HG03378 (cell line): ENCODE results near the gene RITA1.
A peak's percentile ranks its signal among the peaks of the same experiment; 100 is the strongest.

Source experiments
- ATAC-seq: cut with Tn5 transposase; IDR thresholded peaks from one replicate; pipeline ENCODE4 v1.9.1; 2021; ENCODE audit warnings: mild to moderate bottlenecking, moderate library complexity; ENCODE audit not compliant: unreplicated experiment

The RITA1 gene

DNA sequence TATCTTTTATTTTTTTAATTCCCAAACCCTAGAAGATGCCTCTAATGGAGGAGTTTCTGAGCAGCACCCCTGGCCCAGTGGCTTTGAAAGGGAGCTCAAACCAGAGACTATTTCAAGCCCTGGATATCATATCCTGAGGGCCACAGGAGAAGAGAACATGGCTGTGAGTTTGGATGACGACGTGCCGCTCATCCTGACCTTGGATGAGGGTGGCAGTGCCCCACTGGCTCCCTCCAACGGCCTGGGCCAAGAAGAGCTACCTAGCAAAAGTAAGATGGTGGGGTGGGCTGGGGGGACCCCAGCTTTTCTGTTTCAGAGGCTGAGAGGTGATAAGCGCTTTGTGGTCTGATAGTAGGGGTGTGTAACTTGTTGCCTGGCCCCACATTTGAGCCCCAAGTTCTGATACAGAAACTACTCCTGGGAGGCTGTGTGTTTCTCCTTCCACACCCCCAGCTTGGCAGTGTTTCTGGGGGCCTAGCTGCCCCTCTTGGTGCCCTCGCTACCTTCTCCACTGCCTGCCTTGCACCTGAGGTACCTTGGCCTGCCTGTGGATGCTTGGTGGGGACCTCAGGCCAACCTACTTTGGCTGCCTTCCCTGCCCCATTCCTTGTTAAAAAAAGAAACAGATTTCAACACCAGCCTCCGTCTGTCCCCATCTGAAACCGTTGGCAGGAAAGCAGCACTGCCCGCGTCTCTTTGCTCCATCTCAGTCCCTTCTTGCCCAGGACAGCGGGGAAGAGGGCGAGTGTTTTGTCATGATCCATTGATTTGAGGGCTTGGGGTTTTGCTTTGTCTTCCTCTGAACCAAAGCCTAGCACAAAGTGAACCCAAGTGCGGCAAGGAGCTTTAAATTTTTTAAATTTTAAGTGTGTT lies 41.4 kb downstream of the RITA1 start:
- no peak for ATAC-seq

DNA sequence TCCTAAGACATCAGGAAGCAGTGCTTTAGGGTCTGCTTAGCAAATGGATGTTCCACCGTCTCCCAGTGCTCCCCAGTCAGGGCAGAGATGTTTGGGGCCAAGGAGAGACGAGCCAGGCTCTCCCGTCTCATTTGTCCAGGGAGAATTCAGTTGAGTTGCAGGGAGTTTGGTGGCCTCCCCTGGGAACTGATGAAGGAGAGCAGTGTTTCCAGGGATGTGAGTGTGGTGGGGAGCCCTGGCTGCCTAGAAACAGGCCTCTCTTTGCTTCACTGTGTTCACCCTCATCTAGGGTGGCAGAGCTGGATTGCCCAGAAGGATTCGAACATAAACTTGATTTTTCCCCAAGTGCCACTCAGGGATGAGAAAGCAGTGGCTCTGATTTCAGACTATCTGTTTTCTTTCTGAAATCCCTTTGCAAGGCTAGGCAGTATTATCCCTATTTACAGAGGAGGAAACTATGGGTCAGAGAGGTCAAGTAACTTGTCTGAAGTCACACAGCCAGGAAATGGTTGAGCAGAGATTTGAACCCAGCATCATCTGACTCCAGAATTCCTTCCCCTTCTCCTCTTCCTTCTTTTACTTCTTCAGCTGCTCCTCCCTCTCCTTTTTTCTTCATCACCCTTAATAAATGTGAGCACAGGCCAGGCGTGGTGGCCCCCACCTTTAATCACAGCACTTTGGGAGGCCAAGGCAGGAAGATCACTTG lies 42.3 kb downstream of the RITA1 start:
- ATAC-seq, result no peak

DNA sequence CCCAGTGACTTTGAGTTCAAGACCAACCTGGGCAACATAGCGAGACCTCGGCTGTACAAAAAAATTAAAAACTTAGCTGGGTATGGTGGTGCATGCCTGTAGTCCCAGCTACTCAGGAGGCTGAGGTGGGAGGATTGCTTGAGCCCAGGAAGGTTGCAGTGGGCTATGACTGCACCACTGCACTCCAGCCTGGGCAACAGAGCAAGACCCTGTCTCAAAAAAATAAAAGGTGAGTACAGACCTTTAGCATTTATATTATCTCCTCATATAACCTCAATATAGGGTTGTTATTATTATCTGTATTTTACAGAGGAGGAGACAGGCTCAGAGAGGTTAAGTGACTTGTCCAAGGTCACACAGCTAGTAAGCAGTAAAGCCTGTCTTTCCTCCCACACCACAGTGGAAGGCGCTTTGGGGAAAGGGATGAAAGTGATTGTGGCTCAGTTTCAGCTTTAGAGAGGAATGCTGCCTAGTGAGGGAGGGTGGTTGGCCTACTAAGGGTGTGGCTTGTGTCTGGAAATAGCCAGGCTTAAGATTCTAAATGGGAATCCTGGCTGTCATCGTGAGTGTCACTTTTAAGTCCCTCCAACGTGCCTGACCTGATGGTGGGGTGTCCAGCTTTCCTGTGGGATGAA lies 43.0 kb downstream of the RITA1 start:
- no peak for ATAC-seq

DNA sequence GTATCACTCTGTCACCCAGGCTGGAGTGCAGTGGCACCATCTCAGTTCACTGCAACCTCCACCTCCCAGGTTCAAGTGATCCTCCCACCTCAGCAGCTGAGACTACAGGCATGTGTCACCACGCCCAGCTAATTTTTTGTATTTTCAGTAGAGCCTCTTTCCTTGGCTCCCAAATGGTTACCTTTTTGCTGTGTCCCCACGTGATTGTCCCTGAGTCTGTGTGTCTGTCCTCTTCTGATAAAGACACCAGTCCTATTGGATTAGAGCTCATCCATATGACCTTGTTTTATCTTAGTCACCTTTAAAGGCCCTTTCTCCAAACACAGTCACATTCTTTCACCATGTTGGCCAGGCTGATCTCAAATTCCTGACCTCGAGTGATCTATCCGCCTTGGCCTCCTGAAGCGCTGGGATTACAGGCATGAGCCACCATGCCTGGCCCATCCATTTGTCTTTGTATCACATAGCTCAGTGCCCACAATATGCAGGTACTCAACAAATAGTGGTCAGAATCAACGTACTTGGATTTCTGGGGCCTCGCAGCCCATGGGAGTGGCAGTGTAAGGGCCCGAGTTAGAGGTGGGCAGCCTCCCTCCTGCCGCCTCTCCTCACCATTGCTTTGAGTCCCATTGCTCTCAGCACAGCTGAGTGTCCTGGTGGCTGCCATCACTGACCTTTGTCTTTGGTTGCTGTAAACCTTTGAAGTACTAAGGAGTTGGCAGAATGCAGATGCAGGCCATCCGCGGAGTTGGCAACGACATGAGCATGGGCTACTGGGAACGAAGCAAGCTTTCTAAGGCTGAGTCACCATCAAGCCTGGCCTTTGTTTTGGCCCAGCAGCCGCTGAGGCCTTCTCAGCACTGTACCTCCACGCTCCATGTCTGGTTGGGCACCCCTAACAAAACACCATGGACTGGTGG lies 45.1 kb downstream of the RITA1 start:
- no peak for ATAC-seq

DNA sequence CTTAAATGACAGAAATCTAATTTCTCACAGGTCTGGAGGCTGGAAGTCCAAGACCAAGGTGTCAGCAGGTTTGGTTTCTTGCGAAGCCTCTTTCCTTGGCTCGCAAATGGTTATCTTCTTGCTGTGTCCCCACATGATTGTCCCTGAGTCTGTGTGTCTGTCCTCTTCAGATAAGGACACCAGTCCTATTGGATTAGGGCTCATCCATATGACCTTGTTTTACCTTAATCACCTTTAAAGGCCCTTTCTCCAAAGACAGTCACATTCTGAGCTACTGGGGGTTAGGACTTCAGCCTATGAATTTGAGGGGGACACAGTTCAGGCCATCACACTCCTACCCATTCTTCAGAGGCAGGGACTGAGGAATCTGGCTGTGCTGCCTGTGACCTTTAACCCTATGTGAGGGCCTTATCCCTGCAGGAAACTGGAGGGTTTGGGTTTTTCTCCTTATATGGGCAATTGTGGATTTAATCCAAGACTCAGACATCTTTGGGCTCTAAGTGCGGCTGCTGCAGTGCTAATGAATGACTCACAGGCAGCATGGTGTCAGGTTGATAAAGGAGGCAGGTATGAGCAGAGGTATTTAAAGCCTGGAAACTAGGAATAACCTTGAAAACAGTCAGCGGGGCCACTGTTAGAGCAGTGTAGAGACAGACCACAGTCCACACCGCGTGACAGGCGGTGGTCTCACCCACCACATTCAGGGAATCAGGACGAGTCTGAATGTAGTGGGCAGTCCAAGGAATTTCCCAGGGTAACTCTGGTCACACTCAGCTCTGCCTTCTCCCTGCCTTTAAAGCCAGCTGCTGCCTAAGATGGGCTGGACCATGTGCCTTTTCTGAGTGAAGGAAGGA lies 45.9 kb downstream of the RITA1 start:
- no peak for ATAC-seq

DNA sequence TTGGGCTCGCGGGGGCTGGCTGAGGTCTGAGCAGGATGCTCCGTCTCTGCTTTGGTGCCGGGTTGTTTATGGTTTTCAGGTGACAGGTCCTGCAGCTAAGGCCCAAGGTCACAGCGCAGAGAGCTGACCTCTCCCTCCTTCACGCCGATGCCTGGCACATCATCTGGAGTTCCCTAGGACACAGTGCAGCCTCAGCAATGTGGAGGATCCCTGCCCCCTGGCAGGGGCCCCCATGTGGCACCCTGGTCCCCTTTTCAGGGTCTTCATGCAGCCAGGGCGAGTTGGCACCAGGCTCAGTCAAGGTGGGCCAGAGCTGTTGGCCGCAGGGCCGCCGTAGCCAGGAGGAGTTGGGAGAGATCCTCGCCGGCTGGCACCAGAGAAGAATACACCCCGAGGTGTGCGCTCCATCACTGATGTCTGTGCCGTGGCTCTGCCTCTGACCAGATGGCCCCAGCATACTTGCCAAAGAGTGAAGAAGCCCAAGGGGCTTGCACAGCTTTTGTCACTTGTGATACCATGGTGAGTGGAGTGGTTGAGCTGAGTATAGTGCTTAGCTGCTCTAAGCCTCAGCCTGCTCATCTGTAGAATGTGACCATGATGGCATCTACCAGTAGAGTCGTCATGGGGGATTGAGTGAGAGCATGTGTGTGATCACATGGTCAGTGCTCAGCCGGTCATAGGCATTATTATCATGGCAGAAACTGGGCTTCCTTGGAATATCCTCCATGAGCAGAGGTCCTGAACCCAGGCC lies 46.7 kb downstream of the RITA1 start:
- ATAC-seq, result no peak

DNA sequence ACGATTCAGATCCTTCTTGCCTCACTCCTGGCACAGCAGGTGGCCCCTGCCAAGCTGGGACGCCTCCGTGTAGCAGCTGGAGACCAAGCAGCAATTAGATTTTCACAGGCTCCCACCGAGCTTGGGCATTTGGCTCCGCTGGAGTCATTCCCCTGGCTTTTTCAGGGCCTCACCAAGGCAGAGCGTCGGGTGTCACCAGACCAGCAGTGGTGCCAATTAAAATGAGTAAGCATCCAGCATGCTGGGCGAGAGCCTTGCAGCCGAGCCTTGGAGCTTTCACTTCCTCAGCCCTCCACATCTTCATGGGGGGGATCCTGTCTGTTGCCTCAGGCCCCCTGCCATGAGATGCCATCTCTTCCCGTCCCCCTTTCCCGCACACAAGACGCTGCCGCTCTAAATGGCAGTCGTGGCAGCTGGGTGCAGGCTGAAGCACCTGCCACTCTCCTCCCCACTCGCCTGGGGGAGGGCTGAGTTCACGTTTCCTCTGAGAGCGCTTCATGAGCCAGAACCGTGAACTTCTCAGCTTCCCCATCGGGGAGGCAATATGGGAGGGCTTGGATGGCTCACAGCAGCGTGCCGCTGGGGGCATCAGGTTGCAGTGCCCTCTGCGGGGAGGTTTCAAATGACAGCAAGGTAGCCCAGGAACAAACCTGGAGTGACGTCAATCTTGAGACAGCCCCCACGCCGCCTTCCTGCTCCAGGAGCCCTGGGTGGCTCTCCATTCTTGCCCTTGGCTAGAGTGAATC lies 47.5 kb downstream of the RITA1 start:
- peak; percentile 46 for ATAC-seq

DNA sequence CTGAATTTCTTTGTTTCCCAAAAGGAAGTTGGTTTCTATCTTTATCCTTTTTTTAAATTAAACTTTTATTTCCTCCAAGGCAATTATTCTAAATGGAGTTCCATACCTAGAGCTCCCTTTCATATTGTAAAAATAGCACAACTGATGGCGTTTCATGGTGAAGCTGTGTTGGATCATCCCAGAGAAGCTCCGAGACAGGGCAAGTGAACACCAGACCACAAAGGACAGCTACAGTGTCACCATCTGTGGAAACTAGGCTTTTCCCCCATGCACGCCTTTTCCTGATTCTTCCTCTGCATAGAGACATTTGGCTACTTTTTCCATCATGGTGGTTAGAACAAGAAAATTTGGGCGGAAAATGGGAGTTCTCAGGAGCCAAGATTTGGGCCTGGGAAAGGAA lies 48.4 kb downstream of the RITA1 start:
- ATAC-seq, result no peak

DNA sequence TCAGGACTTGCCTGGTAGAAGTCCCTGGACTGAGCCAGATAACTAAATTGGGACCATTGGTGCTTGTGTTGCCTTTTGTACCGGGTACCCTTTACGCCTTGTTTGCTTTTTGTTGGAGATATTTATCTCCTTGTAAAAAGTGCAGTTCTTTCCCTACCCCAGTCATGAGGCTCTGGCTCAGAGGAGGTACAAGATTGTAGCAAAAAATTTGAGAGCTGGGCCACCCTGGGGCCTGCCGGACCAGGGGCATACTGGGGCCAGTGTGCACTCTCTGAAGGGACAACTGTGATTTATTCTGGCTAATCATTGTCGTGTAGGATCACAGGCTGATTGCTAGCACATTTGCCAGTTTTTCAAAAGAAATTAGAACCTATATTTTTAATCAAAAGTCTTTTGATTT lies 49.0 kb downstream of the RITA1 start:
- ATAC-seq, result no peak

DNA sequence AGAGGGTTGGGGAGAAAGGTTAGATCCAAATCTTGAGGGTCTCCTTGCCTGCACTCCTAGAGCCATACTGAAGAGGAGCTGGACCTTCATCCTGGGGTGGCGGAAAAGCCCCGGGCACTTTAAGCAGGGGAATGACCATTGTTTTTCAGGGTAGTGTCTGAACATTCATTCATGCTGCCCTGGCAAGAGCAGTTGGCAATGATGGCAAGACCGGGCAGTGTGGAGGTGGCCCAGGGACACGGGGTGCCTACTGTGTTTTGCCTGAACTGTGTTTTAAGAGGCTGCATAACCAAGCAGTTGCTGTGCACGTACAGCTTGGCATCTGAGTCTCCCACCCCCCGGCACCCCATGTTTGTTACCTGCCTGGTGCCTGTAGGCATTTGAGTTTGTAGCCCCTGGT lies 50.5 kb downstream of the RITA1 start:
- no peak for ATAC-seq

DNA sequence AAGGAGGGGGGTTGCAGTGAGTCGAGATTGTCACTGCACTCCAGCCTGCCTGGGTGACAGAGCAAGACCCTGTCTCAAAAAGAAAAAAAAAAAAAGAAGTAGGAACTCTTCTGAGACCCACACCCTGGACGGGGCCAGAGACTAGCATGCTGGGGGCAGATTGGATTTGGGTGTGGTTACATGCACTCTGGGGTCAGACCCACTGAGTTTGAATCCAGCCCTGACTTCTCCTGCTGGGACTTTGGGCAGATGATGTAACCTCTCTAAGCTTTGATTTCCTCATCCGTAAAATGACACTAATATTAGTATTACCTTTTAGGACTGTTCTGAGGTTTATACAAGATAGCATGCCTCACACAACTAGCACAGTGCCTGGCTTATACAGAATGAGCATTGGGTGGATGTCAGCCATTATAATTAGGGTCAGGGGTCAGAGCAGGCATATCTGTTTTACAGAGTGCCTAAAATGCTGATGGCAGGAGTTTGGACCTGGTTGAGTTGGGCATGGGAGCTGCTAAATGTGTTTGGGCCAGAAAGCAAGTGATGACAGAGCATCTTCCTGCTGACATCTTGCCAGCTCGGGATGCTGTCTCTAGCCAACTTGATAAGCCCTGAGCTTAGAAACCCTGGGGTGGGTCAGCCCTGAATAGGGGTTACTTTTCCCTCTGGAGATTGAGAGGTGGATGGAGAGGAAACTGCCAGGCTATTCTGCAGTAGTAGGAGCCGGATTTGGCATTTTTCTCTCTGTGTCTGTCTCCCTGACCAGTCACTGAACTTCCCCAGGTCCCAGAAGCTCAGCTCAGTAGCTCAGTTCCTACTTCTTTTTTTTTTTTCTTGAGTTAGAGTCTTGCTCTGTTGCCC lies 51.2 kb downstream of the RITA1 start:
- no peak for ATAC-seq

DNA sequence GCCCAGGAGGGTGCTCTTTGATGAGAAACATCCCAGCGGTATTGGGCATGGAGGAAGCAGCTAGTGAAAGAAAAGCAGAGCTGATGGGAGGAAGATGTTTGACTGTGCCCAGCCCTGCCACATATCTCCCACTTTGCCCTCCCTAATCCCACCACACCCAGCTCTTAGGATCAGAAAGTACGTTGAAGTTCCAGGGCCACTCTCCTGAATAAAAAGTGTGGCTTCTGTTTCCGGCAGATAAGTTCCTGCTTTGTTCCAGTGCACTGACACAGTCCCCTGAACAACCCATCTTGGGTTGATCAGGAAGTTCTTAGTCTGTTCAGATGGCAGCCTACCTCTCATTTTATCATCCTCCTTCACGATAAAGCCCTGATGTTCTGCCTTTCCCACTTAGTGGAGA lies 52.2 kb downstream of the RITA1 start:
- no peak for ATAC-seq

DNA sequence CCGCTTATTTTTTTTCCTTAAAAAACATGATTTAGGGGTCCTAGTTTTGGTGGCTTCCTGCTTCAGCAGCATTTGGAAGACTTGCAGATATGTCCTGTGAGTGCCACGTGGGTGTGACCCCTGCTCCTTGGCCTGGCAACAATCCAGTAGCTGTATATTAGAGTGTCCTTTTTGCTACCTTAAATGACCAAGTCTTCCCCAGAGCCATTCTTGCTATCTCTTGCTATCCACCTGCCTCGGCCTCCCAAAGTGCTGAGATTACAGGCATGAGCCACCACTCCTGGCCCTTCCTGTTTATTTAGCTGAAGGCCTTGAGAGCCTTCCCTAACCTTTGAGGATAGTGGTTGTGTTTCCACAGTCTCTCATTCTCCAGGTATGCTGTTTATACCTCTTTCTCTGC lies 52.8 kb downstream of the RITA1 start:
- no peak for ATAC-seq

DNA sequence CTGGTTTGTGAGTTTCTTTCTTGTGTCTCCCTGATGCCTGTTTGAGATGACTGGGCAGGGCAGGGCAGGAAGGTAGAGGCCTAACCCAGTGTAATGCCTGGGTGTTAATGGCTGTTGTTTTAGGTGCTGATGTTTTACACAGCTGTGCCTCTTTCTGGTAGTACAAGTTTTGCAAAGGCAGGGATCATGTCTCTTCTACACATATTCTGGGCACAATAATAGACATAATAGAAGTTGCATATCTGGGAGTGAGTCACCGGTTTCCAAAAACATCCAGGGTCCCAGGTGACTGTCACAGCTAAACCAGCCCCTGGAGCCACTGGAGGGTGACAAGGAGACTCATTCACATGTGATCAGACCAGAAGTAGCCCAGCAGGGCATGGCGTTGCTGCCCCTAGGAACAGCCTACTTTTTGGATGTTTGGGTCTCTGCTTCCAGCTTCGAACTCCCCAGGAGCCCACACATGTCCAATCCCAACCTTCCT lies 53.8 kb downstream of the RITA1 start:
- no peak for ATAC-seq

DNA sequence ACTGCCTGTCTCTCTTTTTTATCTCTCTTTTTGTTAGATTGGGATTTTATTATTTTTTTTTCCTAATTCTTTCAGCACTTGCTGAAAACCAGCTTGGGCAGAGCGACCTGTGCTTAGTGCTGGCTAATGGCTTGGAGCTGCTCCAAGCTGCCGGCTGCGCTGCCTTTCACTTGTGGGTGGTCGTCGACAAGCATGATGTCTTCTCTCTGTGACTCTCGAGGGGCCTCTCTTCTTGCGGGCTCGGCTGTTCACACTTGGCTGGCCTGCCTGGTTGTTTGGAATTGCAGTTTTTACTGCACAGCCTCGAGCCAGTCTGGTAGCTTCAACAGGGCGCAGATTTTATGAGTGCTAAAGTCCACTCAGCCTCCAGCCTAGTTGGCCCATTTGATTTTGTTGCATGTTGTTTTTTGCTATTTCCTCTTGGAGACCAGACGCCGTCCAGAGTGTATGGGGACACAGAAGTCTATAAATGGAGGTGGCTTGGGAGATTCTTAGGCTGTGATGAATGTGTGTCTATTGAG lies 54.4 kb downstream of the RITA1 start:
- no peak for ATAC-seq

DNA sequence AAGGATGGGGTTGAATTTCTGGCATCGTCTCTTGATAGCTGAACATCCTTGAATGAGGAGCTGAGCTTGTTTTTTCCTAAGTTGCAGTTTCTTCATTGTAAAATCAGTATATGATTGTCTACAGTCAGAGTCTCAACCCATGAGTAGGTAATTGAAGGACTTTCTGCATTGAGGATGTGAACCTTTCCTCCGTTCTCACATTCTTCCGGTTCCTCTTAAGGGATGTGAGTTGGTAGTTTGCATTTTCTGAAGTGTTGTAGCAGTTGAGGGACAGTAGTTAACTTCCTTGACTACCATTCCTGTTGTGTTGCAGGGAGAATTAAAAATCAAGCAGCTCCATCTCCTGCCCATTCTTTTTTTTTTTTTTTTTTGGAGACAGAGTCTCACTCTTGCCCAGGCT lies 54.9 kb downstream of the RITA1 start:
- no peak for ATAC-seq
